Nephron progenitor cell (in vitro differentiated cells): ENCODE data around the gene RTL10.
A peak's percentile ranks its signal among the peaks of the same experiment; 100 is the strongest.

Experiments used
- DNase-seq: peaks from one replicate; pipeline ENCODE4 v3.0.0; 2021
- H3K27ac Mint-ChIP-seq: 2 replicates; pipeline ENCODE4 v1.8.0; 2021; ENCODE audit warnings: mild to moderate bottlenecking, moderate library complexity, mixed read lengths
- H3K27me3 Mint-ChIP-seq: 2 replicates; pipeline ENCODE4 v1.8.0; 2021; ENCODE audit warnings: mild to moderate bottlenecking, low read depth, mixed read lengths; ENCODE audit not compliant: poor library complexity
- H3K36me3 Mint-ChIP-seq: 2 replicates; pipeline ENCODE4 v1.8.0; 2021; ENCODE audit warnings: low read depth, mixed read lengths
- H3K4me1 Mint-ChIP-seq: 2 replicates; pipeline ENCODE4 v1.8.0; 2021; ENCODE audit warnings: mixed read lengths
- H3K4me3 Mint-ChIP-seq: 2 replicates; pipeline ENCODE4 v1.8.0; 2021; ENCODE audit warnings: mild to moderate bottlenecking, moderate library complexity, mixed read lengths
- H3K9me3 Mint-ChIP-seq: 2 replicates; pipeline ENCODE4 v1.8.0; 2021; ENCODE audit warnings: mild to moderate bottlenecking, moderate library complexity, mixed read lengths
- CTCF ChIP-seq: fragments of 200-600 bp; sonication (generic); IDR thresholded peaks from 2 replicates; pipeline ENCODE4 v1.5.0; 2021; ENCODE audit warnings: antibody characterized with exemption

RTL10 gene

DNA sequence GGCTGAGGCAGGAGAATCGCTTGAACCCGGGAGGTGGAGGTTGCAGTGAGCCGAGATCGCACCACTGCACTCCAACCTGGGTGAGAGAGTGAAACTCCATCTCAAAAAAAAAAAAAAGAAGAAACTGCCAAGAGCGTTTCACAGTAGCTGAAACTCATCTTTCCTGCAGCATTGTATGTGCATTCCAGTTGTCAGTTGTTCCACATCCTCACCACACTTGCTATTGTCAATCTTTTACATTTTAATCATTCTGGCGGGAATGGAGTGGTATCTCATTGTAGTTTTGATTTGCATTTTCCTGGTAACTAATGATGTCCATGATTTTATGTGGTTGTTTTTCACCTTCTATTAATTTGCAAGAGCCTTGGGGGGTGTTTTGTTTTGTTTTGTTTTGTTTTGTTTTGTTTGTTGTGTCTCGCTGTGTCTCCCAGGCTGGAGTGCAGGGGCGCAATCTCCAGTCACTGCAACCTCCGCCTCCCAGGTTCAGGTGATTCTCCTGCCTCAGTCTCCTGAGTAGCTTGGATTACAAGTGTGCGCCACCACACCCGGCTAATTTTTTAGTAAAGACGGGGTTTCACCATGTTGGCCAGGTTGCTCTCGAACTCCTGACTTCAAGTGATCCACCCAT lies 8.1 kb upstream of the RTL10 start:
- TF ChIP-seq CTCF = no peak
- H3K4me1 Mint-ChIP-seq = no peaks in the 10 kb centered on the region
- H3K4me3 Mint-ChIP-seq = no peak overlapping the region
- H3K9me3 Mint-ChIP-seq = peaks cover 6% of the 10 kb centered on the region
- peaks cover 5% of the 10 kb centered on the region for H3K27me3 Mint-ChIP-seq
- no peak overlapping the region for H3K27ac Mint-ChIP-seq
- peaks cover 13% of the 10 kb centered on the region for H3K36me3 Mint-ChIP-seq
- DNase-seq = no peak

- no peak for DNase-seq
- Mint-ChIP-seq H3K4me3 (no peak overlapping the region), H3K36me3 (peaks cover 13% of the 10 kb centered on the region), H3K27me3 (no peaks in the 10 kb centered on the region), H3K4me1 (peaks cover 18% of the 10 kb centered on the region), H3K27ac (no peak overlapping the region), H3K9me3 (peaks cover 6% of the 10 kb centered on the region)
- no peak for TF ChIP-seq CTCF
Observed at GRCh38 chr22:19859861-19860510, 5.3 kb upstream of the RTL10 start.

DNA sequence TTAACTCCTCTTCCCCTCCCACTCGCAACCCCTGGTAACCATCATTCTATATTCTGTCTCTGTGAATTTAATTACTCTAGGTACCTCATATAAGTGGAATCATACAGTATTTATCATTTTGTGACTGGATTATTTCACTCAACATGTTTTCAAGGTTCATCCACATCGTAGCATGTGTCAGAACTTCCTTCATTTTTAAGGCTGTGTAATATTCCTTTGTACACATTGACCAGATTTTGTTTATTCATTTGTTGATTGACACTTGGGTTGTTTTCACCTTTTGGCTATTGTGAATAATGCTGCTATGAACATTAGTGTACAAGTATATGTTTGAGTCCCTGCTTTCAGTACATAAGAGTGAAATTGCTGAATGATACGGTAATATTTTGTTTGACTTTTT lies 2.7 kb upstream of the RTL10 start:
- no peak overlapping the region for H3K27ac Mint-ChIP-seq
- H3K36me3 Mint-ChIP-seq = peaks cover 13% of the 10 kb centered on the region
- peaks cover 37% of the 10 kb centered on the region for H3K4me1 Mint-ChIP-seq
- H3K27me3 Mint-ChIP-seq = peaks cover 4% of the 10 kb centered on the region
- no peak for DNase-seq
- no peak overlapping the region for H3K4me3 Mint-ChIP-seq
- TF ChIP-seq CTCF = no peak
- H3K9me3 Mint-ChIP-seq = peaks cover 6% of the 10 kb centered on the region

DNA sequence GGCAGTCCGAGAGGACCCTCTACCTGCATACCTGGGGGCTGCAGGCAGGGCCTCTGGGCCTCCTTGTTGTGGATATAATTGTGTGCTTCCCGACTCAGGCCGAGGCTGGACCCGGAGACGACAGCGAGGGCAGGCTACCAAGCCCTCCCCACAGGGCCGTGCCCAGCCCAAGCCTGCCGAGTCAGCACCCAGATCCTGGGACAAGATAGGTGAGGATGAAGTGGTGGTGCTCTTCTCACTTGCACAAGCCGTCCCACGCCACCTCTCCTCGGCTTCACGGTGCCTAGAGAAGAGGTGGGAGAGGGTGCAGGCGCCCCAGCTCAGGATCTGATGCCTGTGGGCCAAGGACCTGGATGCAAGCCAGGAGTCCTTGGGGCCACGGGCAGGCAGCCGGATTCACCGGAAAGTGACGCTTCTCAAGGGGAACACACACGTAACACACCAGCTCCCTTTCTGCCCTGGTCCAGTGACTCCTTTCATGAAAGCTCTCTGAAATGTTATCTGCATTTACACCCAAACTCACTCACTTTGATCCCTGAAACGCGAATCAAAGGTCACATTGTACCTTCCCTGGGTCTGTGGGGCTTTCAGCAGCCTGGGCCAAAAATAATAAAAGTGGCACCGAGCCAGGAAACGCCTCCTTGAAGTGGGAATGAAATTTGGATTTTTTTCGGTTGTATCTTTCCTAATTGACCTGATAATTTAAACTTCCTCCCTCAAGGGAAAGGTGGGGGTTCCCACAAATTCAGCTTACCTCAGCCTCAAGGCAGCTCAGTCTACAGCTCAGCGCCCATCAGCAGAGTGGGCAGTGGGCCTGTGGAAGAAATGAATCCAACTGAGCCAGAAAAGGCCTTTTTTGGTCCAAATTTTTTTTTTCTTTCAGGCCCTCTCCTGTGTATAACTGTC lies 1.1 kb upstream of the RTL10 start:
- peak; percentile 41 for DNase-seq
- H3K4me1 Mint-ChIP-seq = peaks cover 42% of the 10 kb centered on the region
- peaks cover 6% of the 10 kb centered on the region for H3K9me3 Mint-ChIP-seq
- TF ChIP-seq CTCF = no peak
- peaks cover 4% of the 10 kb centered on the region for H3K27me3 Mint-ChIP-seq
- H3K27ac Mint-ChIP-seq = peak overlapping the region; percentile 59
- peak overlapping the region; percentile 91 for H3K4me3 Mint-ChIP-seq
- H3K36me3 Mint-ChIP-seq = peaks cover 9% of the 10 kb centered on the region

GRCh38 chr22:19853879-19854777 lies 546 bp downstream of the RTL10 start:
- peak; percentile 60 for DNase-seq
- Mint-ChIP-seq H3K4me1 (peaks cover 42% of the 10 kb centered on the region), H3K36me3 (peaks cover 13% of the 10 kb centered on the region), H3K4me3 (peak overlapping the region; percentile 91), H3K9me3 (no peaks in the 10 kb centered on the region), H3K27me3 (peaks cover 4% of the 10 kb centered on the region), H3K27ac (peak overlapping the region; percentile 90)
- TF ChIP-seq CTCF = no peak
